ENCODE data around the gene CTRB1. TPM values are rescaled to one million over a fixed set of nuclear protein-coding genes. Genes with fewer than 3 reads are reported as not detected.

CTRB1 gene
- total RNA-seq, 1 experiment from 2014 or later, result not detected

DNA sequence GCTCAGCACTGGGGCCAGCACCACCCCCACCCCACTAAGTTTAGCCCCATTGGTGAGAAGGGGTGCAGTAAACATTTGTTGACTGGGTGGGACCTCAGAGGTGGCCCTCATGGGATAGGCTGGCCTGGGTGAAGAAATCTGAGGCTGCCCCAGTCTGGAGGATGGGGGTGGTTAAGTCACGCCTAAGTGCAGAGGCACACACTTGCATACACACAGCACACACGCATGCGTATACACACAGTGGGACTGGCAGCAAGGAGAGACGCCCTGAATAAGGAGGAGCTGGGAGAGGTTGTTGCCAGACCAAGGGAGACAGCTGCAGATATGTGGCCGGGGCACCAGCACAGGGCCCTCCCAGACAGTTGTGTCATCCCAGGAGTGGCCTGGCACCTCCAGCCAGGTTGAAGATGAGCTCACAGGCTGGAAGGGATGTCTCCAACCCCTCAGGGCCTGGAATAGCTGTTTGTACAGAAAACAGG lies 35.6 kb downstream of the CTRB1 start:
- DNase-seq (ENCODE audit: low read depth), result peak; percentile 74

DNA sequence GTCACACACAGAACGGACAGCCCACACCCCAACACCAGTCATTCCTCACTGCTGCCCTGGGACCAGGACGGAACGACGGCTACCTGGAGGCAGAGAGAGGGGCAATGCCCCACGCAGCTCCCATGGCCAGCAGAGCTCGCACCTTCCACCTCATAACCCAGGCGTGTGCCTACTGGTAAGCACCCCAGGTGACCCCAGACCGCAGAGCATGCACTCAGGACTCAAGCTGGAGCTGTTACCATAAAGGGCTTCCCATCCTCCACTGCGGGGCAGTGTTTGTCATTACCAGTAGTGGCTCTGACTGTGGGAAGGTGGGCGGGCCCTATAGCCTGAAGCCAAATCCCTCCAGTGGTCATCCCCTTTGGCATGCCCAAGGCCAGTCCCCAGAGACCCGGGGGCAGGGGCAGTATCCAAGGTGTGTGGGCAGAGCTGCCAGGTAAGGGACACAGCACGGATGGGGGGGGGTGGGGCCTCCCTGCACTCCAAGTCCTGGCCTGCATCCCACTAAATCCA lies 37.3 kb downstream of the CTRB1 start:
- DNase-seq (ENCODE audit: low read depth), result no peak

DNA sequence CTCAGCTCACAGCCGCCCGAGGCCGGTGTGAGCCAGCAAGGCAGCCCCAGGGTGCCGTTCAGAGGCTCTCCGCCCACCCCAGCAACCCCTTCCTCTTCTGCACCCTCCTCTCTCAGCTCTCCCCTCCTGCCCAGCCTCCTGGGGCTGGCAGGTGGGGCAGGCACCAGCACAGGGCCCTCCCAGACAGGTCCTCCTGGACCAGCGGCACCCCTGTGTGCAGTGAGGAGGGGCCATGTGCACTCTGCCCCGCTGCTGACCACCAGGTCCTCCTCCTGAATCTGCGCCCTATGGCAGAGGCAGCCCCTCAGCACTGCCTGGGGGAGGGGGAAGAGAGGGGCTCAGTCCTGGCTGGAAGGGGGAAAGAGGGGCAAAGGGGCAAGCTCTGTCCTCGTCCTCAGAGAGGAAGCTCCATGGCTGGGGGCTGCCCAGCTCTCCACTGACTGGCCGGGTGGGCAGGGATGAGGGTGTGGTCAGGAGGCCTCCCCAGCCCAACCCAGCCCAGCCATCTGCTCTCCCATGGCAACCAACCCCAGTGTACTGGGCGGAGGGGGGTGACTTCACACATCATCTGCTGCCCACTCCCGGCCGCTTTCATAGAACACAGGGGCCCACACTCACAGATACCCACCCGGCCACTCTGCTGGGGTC lies 38.0 kb downstream of the CTRB1 start:
- no peak for DNase-seq (ENCODE audit: low read depth)

DNA sequence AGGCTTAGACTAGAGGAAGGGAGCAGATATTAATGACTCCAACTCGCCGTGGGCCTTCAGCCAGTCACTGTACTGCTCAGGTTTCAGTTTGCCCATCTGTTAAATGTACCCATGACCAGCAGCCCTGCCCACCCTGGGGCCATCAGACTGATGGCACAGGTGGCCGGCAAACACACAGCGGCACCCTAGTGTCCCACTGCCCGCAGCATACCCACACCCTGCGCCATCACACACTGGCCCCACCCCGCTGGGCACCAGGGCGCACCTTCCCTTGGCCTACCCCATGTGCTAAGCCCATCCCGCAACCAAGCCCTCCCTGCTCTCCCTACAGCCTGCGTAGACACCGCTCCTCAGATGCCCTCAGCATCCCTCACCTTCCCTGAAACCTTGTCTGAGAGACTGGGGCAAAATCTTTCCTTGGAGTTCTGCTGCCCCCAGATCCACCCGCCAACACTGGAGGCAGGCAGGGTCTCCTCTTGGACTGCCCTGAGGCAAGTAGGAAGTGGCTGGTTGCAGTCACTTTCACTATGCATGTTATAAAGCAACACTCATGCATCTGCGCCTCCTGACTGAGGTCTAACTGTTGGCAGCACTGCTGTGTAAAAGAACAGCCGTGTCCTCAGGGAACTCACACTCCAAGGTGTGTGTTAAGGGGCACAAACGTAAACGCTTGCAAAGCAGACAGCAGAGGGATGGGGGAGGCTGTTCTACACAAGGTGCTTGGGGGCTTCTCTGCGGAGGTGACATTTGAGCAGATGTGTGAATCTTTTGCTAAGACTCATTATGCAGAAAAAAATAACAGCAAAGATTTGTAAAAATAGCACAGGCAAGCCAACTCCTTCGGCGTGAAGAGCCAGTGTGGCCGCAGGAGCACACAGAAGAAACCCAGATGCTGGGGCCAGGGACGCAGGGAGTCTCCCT lies 39.4 kb downstream of the CTRB1 start:
- peak; percentile 32 for DNase-seq (ENCODE audit: low read depth)

DNA sequence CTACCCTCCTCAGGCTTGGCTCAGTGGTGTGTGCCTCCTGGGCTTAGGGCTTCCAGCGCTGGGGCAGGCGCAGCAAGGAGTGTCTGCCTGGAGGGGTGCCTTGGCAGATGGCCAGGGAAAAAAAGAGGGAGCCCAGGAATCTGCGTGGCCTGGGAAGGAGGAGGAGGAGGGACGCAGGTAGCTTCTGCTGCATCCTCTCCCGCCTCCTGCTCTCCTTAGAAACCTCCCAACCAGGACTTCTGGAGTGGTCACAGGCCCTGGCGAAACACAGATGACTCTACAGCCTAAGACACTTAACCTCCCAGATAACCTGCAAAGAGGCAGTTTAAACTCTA lies 40.0 kb downstream of the CTRB1 start:
- DNase-seq (ENCODE audit: low read depth), result no peak

DNA sequence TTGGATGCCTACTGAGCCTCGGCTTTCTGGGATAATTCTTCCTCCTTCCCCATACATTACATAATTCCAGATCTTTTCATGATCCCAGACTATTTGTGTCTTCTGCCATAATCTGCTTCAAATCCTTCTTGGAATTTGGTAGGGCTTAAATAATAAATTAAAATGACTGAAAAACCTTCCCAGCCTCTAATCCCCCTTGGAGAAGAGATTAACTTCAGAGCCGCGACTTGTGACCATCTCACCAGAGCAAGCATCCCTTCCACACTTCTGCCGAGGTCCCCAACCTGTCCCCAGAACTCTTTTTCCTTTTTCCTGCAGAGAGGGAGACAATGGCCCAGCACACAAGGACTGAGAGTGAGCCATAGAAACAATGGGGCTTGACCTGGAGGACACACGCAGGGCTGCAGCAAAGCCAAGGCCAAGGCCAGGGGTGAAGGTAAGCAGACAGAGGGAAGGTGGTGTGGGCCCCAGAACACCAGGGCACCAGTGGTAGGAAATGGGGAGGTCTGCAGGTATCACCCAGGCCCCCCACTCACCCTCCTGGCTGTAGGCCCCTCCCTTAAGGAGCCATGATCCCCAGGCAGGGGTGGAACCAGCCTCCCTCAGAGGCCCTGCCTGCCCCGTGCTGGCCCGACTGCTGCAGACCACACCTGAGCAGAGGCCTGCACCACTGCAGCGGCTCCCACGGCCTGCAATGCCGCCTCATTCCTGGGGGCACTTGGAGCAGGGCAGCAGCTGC lies 42.2 kb downstream of the CTRB1 start:
- no peak for DNase-seq (ENCODE audit: low read depth)

DNA sequence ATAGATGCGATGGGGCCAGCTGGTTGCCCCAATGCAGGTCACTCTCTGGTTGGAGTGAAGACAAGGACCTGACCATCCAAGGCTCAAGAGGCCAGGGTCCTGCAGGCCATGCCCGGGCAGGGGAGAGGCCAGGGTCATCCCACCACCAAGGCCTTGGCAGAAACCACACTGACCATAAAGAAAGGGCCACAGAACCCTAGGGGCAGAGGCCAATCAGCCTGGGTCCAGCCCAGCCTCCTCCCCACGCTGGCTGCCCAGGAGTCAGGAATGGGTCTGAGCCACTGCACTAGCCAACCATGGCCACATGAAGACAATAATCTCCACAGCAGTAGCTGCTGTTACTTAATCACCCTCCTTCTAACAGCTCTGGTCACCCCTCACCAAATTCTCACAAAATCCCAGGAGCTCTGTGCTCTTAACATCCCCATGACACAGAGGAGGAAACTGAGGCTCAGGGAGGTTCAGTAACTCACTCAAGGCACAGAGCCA lies 42.8 kb downstream of the CTRB1 start:
- no peak for DNase-seq (ENCODE audit: low read depth)

DNA sequence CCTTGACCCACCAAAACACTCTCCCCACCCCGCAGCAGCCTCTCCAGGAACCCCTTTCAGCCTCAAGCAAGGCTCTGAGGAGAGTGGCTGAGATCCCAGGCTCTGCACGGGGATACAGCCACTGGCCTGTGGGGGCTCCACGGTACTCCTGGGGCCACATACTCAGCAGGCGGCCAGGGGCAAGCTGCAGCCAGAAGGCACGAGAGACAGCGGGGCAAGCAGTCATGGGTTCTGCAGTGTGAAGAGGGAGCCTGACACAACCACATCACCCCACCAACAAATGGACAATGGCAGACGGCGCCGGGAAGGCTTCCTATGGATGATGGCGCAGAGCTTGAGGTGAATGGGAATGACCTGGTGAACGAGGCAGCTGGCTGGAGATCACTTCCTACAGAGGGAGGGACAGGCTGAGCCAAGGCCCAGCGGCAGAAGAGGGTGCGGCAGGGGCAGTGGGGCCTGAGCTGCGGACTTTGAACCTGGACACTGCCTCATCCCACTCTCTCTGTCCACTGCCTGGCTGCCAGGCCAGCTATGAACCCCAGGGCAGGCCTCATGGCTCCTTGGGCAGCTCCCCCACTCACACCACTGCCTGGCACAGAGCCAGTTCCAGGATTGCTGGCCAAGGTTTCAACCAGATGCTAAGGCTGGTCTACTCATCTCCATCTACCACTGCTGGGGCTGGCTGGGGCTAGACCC lies 43.5 kb downstream of the CTRB1 start:
- no peak for DNase-seq (ENCODE audit: low read depth)

DNA sequence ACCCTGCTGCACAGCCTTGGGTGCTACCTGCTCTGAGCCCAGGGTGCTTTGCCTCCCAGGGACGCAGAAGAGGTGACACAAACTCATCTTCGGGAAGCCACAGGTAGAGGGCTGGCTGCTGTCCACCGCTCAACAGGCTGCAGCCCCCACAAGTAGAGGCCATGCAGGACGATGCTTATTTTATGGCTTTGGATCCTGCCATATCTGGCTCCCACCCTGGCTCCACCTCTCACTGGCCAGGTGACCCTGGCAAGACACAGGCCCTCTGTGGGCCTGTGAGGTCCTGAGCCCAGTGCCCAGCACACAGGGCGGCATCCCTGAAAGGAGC lies 44.0 kb downstream of the CTRB1 start:
- DNase-seq (ENCODE audit: low read depth), result no peak

DNA sequence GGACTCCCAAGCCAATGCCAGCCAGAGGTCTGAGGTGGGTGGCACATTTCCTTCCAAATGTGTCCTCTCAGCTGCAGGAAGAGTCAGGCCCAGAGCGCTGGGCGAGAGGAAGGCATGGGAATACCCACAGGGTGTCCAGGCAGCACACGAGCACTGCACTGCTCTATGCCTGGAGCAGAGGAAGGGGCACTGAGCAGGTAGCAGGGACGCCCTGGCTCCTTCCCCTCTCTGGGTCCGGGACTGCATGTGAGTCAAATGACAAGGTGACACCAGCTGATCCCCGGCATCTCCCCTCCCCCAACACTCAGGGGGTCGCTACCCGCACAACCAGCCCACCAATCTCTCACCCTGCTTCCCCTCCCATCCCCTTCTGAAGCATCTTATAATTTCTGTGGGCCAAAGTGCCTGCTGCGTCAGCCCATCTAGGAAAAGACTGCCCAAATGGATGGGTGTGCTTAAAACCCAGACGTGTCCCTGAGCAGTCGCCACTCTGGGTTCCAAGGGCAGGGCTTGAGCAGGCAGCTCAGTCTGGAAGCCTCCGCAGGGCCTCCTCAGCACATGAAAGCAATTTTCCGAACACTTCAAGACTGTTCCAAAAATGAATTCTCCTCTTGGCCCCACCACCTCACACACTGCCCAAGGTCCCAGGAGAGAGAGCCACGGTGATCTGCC lies 44.6 kb downstream of the CTRB1 start:
- DNase-seq (ENCODE audit: low read depth), result no peak

DNA sequence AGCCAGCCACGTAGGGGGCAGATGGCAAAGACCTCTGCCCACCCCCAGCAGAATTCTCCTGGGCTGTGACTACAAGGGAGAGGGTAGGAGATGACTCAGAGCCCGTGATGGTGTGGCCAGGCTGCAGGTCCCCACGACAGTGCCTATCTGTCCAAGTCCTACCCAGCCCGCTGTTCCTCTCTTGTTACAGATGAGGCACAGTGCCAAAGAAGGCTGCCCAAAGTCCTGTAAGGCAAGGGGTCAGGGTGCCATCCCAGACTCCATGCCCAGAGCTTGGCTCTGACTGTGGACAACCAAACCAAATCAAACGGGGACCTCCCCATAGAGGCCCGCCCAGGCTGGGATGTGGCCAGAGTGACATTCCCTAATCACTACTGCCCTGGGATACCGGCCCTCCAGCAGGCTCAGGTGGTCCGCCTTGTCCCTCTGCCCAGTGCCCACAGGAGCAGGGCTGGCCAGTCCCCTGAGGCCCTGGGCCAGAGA lies 45.2 kb downstream of the CTRB1 start:
- peak; percentile 87 for DNase-seq (ENCODE audit: low read depth)

DNA sequence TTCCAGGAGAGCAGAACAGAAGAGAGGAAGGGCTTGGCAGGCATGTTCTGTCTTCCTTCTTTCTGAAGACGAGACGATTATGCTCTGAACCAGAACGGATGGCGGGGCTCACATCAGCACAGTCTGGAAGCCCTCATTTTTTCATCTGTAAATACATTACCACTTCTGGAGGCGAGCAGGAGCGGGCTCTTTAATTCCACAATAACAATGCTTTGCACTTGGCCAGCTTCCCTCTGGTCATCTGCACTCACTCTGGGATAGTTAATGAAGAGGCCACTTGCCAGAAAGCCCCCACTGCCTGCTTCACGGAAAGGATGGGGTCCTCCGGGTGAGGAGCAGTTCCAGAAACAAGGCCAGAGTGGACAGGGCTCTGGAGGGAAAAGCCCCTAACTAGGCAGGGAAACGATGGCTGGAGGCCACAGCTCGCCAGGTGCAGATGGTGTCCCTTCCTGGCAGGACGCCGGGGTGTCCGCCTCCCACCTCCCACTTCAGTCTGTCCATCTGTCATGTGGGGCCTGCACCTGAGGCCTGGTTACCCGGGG lies 45.7 kb downstream of the CTRB1 start:
- DNase-seq (ENCODE audit: low read depth), result peak; percentile 57

DNA sequence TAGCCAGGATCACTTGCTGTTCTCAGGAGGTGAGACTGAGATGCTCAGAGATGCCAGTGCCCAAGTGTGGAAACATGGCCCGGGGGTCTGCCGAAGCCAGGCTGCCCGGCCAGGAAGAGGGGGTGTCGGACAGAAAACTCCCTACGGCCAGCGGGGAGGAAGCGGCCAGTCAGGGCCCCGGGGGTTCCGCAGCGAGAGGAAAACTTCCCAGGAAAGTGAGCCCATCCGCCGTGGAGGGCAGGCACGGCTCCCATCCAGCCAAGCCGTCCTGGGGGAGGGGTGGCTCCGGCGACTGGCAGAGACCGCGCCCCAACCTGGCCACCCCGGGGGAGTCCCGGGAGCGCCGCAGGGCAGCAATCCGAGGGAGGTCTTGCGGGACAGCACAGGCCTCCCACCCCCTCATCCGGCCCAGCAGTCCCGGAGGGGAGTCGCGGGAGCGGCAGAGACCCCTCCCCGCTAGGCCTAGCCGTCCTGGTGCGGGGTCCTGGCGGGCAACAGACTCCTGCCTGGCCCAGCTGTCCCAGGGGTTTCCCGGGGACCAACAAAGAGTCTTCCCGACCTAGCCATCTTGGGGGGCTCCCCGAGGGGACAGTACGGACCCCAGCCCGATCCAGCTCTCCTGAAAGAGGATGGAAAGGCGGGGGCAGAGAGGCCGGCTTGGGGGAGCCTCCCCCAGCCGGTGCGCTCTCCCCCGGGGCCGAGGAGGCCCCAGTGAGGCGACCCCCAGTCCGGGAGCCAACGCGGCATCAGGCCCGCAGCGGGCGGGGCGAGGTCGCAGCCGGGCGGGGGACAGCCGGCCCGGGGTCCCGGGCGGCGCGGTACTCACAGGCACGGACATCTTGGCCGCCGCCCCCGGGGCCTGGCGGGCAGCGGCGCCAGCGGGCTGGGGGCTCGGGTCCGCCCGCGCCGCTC lies 46.5 kb downstream of the CTRB1 start:
- DNase-seq (ENCODE audit: low read depth), result peak; percentile 60

DNA sequence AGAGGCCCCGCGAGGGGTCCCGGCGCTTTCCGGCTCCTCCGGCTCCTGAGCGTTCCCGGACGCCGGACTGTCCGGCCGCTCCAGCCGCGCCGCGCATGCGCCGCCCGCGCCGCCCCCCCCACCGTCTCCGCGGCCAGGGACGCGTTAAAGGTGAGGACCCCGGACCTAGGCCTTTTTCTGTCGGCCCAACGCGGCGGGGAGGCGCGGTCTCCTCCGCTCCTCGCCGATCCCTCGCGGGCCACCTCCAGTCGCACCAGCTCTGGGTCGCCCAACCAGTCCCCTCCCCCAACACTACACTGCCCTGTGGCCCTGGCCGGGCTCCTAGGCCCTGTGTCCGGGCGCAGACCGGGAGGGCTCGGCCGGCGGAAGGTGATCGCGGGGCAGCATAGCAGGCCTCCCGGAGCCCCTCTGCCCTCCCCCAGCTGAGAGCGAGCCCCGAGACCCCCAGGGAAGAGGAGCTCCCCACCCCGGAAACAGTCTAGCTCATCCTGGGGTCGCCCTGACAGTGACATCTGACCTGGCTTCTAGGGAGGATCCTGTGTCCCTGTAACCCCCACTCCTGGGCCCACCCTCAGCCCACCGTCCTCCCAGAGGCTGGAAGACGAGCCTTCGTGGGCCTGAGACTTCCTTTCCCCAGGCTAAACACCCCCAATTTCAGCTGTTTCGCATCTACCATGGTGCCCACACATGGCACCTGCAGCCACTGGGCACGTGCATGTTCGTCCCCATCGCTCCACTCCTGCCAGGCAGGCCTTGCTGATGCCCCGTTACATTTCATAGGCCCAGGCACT lies 47.3 kb downstream of the CTRB1 start:
- DNase-seq (ENCODE audit: low read depth), result peak; percentile 77

DNA sequence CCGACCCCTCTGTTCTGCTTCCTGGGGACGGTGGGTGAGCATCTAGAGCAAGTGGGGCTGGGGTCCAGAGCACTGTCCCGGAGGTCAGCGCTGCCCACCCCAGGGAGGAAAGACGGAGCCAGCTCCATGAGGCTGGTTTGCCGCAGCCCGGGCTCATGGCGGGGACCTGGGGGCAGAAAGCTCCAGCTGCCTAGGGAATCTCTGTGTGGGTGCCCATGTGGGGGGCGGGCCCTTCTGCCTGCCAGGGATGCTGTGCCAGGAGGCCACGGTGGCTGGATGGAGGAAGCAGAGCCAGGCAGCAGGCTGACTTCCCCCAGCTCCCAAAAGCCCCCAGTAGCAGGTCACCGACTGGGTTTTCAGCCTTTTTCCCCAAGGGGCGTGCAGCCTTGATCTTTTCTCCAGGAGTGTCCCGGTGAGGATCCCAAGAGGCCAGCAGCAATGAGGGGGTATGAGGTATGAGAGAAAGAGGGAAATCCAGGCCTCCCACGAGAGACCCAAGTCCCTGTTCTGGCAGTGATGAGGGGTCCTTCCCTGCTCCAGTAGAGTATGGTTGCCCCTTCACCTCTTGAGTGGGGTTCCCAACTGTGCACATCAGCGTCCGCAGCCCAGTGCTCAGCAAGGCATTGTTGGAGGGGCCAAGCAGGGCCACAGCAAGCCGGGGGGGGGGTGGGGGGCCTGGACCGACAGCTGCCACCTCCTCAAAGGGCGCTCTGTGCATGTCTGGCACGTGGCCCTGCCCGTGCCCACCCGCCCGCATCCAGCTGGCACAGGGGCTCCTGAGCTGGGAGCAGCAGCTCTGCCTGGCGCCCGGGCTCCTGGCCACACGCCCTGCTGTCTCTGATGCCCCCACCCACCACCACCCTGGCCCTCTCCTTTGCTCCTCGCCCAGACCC lies 48.2 kb downstream of the CTRB1 start:
- no peak for DNase-seq (ENCODE audit: low read depth)

DNA sequence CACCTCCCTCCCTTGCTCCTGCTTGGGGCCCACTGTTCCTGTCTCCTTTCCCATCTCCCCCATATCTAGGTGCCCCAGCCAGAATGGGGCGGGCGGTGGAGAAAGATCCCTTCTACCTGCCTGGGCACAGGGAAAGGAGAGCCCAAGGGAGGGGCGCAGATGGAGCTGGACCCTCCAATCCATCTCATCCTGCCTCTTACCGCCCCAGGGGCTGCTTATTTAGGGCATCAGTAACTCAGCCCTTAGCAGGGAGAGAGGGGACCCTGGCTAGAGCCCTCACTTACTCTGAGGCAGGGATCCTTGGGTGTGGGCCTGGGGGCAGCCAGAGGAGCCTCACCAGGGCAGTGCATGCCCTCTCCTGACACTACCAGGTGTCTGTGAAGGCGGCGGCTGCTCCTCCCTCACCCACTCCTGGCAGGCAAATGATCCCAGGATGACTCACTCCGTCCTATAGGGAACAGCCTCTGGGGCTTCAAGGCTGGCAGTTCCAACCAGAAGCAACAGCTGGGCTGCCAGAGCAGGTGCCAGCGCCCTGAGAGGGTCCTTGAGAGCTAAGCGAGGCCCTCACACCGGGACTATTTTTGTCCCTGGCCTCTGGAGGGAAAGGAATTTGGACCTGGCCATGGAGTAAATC lies 49.0 kb downstream of the CTRB1 start:
- DNase-seq (ENCODE audit: low read depth), result peak; percentile 92

DNA sequence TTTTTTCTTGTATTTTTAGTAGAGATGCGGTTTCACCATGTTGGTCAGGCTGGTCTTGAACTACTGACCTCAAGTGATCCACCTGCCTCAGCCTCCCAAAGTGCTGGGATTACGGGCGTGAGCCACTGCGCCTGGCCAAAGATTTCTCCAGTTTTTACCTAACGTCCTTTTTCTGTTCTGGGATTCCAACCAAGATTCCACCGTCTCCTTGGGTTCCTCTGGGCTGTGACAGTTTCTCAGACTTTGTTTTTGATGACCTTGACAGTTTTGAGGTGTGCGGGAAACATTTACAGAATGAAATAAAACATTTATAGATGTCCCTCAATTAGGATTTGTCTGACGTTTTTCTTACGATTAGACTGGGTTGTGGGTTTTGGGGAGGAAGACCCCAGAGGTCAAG lies 50.6 kb downstream of the CTRB1 start:
- peak; percentile 71 for DNase-seq (ENCODE audit: low read depth)

Measured in M059J (cell line).